ENCODE measurements around the gene TMEM128.
"Not testable (repeated sequence)": the region's sequence is repeated elsewhere in the genome, so short reads cannot be mapped to it uniquely, and the experiment has no call there.

TMEM128 gene

DNA sequence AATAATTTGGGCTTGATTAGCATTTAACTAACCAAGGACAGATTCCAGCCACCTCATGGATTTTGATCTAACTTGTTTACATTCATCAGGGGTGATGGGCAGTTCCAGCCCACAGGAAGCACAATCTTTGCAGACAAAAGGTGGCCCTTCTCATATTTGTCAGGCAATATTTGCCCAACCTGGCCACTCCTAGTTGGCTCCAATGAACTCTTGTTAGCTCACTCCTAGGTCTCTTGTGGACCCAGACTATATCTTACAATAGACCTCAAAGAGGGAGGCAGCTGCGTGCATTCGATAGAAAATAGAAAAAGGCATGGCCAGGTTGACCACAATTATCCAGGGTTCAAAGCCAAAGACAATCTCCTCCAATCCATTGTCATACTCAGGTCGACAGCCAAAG is 59.5 kb downstream of the TMEM128 start:
- not testable (repeated sequence) for DNase-seq (ENCODE audit: low spot score)
